Stimulated activated naive CD4-positive, alpha-beta T cell (primary cell): ENCODE measurements around the gene GSDME.

Source experiments
- DNase-seq, 6 experiments: peaks; one replicate each; lab custom pipeline; 2025; lab: John Stamatoyannopoulos, UW

Gene GSDME

GRCh38 chr7:24652251-24652939 lies 104.9 kb downstream of the GSDME start:
- no peak for DNase-seq
